SK-N-SH (cell line): ENCODE measurements around the gene ST3GAL6. TPM values are rescaled to one million over a fixed set of nuclear protein-coding genes. Genes with fewer than 3 reads are reported as not detected.

Source experiments
- CTCF ChIA-PET: fragments of 300-600, 350-600 bp; formaldehyde crosslinking; extraction: SDS; loops from one replicate; lab custom pipeline; 2021; lab: Yijun Ruan, JAX
- POLR2A ChIA-PET: fragments of 350-600 bp; sonication (Branson Sonifier 250); formaldehyde crosslinking; extraction: SDS; loops from one replicate; lab custom pipeline; 2020; ENCODE audit warnings: antibody characterized with exemption, inconsistent platforms; lab: Yijun Ruan, JAX
- DNase-seq: peaks from one replicate; pipeline ENCODE4 v3.0.0; 2012
- H2AFZ ChIP-seq: fragments of 200-600 bp; sonication (generic); 2 replicates; pipeline ENCODE4 v1.8.1; 2016; ENCODE audit warnings: antibody characterized with exemption, mild to moderate bottlenecking, low read depth
- H3F3A ChIP-seq: fragments of 200-600 bp; sonication (generic); replicated peaks from 2 replicates; pipeline ENCODE3; 2016; ENCODE audit warnings: antibody characterized with exemption, mild to moderate bottlenecking; ENCODE audit not compliant: insufficient read depth
- H3K27ac ChIP-seq, 2 experiments: fragments of 200-500 bp in 1 of 2; fragments of 200-600 bp in 1 of 2; sonication (Bioruptor generic) in 1 of 2; sonication (generic), shearing (Covaris generic) in 1 of 2; 2 replicates each; pipeline versions ENCODE4 v1.5.1 to v1.6.1; 2014 to 2016; ENCODE audit warnings: low read depth in 2 of 2, inconsistent platforms in 1 of 2, low read length in 1 of 2, mild to moderate bottlenecking in 1 of 2, mixed read lengths in 1 of 2
- H3K27me3 ChIP-seq: fragments of 200-600 bp; sonication (generic), shearing (Covaris generic); 2 replicates; pipeline ENCODE4 v1.6.1; 2016; ENCODE audit warnings: mixed run types; ENCODE audit not compliant: insufficient read depth
- H3K36me3 ChIP-seq, 2 experiments: fragments of 200-500 bp in 1 of 2; fragments of 200-600 bp in 1 of 2; sonication (Bioruptor generic) in 1 of 2; sonication (generic) in 1 of 2; replicated peaks in 1 of 2; 2 replicates each; pipeline versions ENCODE3 to v1.5.1; 2014 to 2016; ENCODE audit warnings: low read length in 1 of 2, mild to moderate bottlenecking in 1 of 2; ENCODE audit not compliant: insufficient read depth in 2 of 2, control insufficient read depth in 1 of 2
- H3K4me1 ChIP-seq, 2 experiments: fragments of 200-500 bp in 1 of 2; fragments of 200-600 bp in 1 of 2; sonication (Bioruptor generic) in 1 of 2; sonication (generic), shearing (Covaris generic) in 1 of 2; 2 replicates each; pipeline versions ENCODE4 v1.5.1 to v1.6.1; 2014 to 2016; ENCODE audit warnings: low read depth in 1 of 2, low read length in 1 of 2, mixed run types in 1 of 2; ENCODE audit not compliant: insufficient read depth in 2 of 2, control insufficient read depth in 1 of 2
- H3K4me2 ChIP-seq: fragments of 200-600 bp; sonication (generic), shearing (Covaris generic); 2 replicates; pipeline ENCODE4 v1.6.1; 2017; ENCODE audit warnings: mixed run types
- H3K4me3 ChIP-seq, 2 experiments: fragments of 200-500 bp in 1 of 2; fragments of 200-600 bp in 1 of 2; sonication (Bioruptor generic) in 1 of 2; sonication (generic), shearing (Covaris generic) in 1 of 2; 2 replicates each; pipeline versions ENCODE4 v1.5.1 to v1.8.1; 2014 to 2016; ENCODE audit warnings: low read depth in 2 of 2, inconsistent platforms in 1 of 2, low read length in 1 of 2, mild to moderate bottlenecking in 1 of 2, mixed read lengths in 1 of 2, moderate library complexity in 1 of 2
- H3K79me2 ChIP-seq: fragments of 200-600 bp; sonication (generic); 2 replicates; pipeline ENCODE4 v1.8.1; 2017; ENCODE audit warnings: mild to moderate bottlenecking; ENCODE audit not compliant: insufficient read depth
- H3K9ac ChIP-seq: fragments of 200-600 bp; sonication (generic); 2 replicates; pipeline ENCODE4 v1.6.1; 2017; ENCODE audit warnings: mixed run types
- H3K9me2 ChIP-seq: fragments of 200-600 bp; sonication (generic); 2 replicates; pipeline ENCODE4 v1.6.1; 2017; ENCODE audit warnings: mixed run types
- H3K9me3 ChIP-seq: fragments of 200-600 bp; sonication (generic); 2 replicates; pipeline ENCODE4 v1.6.1; 2017; ENCODE audit warnings: mixed run types, mild to moderate bottlenecking, moderate library complexity
- H4K20me1 ChIP-seq: fragments of 200-600 bp; sonication (generic); 2 replicates; pipeline ENCODE4 v1.6.1; 2017; ENCODE audit warnings: mild to moderate bottlenecking, mixed run types; ENCODE audit not compliant: insufficient read depth
- CHD2 ChIP-seq: fragments of 150-350 bp; IDR thresholded peaks from 2 replicates; pipeline ENCODE4 v1.6.1; 2018; ENCODE audit warnings: low read length; ENCODE audit not compliant: partially characterized antibody
- CTCF ChIP-seq: fragments of 200-600 bp; sonication (generic); IDR thresholded peaks from 2 replicates; pipeline ENCODE4 v1.6.1; 2017; ENCODE audit warnings: antibody characterized with exemption, mild to moderate bottlenecking, moderate library complexity
- ELF1 ChIP-seq: IDR thresholded peaks from 2 replicates; pipeline ENCODE4 v1.4.0; 2012
- EP300 ChIP-seq, 2 experiments: IDR thresholded peaks; 2 replicates each; pipeline versions ENCODE4 v1.4.0 to v1.6.1; 2012; ENCODE audit warnings: borderline replicate concordance in 1 of 2, low read depth in 1 of 2, low read length in 1 of 2
- EZH2phosphoT487 ChIP-seq: fragments of 200-600 bp; sonication (generic); IDR thresholded peaks from 2 replicates; pipeline ENCODE4 v1.6.1; 2017; ENCODE audit warnings: low read depth, mixed run types, mild to moderate bottlenecking, antibody characterized with exemption, moderate library complexity, borderline replicate concordance
- FOSL2 ChIP-seq: IDR thresholded peaks from 2 replicates; pipeline ENCODE4 v1.4.0; 2012; ENCODE audit warnings: low read depth, mild to moderate bottlenecking, moderate library complexity, borderline replicate concordance
- FOXJ3 ChIP-seq: sonication (generic); formaldehyde crosslinking; IDR thresholded peaks from 2 replicates; pipeline ENCODE4 v1.5.1; 2020; ENCODE audit warnings: mild to moderate bottlenecking, missing genetic modification reagents
- FOXM1 ChIP-seq: IDR thresholded peaks from 2 replicates; pipeline ENCODE4 v1.4.0; 2012; ENCODE audit warnings: low read depth, mild to moderate bottlenecking
- GATA2 ChIP-seq: sonication (generic); formaldehyde crosslinking; IDR thresholded peaks from 2 replicates; pipeline ENCODE4 v1.5.0; 2020; ENCODE audit warnings: mild to moderate bottlenecking, missing genetic modification reagents
- IRF3 ChIP-seq: fragments of 150-350 bp; IDR thresholded peaks from 2 replicates; pipeline ENCODE4 v1.6.1; 2016; ENCODE audit warnings: mild to moderate bottlenecking, low read depth, low read length
- MEF2A ChIP-seq: IDR thresholded peaks from 2 replicates; pipeline ENCODE4 v1.4.0; 2012; ENCODE audit warnings: low read depth, borderline replicate concordance
- MXI1 ChIP-seq: IDR thresholded peaks from 2 replicates; pipeline ENCODE4 v1.6.1; 2012; ENCODE audit warnings: mild to moderate bottlenecking, low read depth, low read length, improper control_type of control experiment
- NFIC ChIP-seq: IDR thresholded peaks from 2 replicates; pipeline ENCODE4 v1.4.0; 2012; ENCODE audit warnings: borderline replicate concordance
- NRF1 ChIP-seq: IDR thresholded peaks from 2 replicates; pipeline ENCODE4 v1.6.1; 2012; ENCODE audit warnings: low read depth, mild to moderate bottlenecking, low read length
- PBX3 ChIP-seq: IDR thresholded peaks from 2 replicates; pipeline ENCODE4; 2012
- POLR2AphosphoS5 ChIP-seq: IDR thresholded peaks from 2 replicates; pipeline ENCODE4 v1.6.1; 2012; ENCODE audit warnings: low read depth, low read length
- RAD21 ChIP-seq: IDR thresholded peaks from 2 replicates; pipeline ENCODE4 v1.6.1; 2012; ENCODE audit warnings: mild to moderate bottlenecking, low read length
- RFX5 ChIP-seq: IDR thresholded peaks from 2 replicates; pipeline ENCODE4 v1.6.1; 2012; ENCODE audit warnings: mild to moderate bottlenecking, improper control_type of control experiment, low read length
- RXRA ChIP-seq: IDR thresholded peaks from 2 replicates; pipeline ENCODE4 v1.4.0; 2012; ENCODE audit warnings: low read depth, mild to moderate bottlenecking, borderline replicate concordance
- TAF1 ChIP-seq: IDR thresholded peaks from 2 replicates; pipeline ENCODE4 v1.6.1; 2012; ENCODE audit warnings: low read depth, mild to moderate bottlenecking, low read length, moderate library complexity, borderline replicate concordance
- TCF12 ChIP-seq: IDR thresholded peaks from 2 replicates; pipeline ENCODE4 v1.4.0; 2012
- TEAD4 ChIP-seq: IDR thresholded peaks from 2 replicates; pipeline ENCODE4 v1.4.0; 2012; ENCODE audit warnings: mild to moderate bottlenecking, borderline replicate concordance; ENCODE audit not compliant: insufficient read depth
- USF1 ChIP-seq: IDR thresholded peaks from 2 replicates; pipeline ENCODE4 v1.4.0; 2012; ENCODE audit warnings: low read depth, borderline replicate concordance
- USF2 ChIP-seq: fragments of 150-350 bp; IDR thresholded peaks from 2 replicates; pipeline ENCODE4 v1.6.1; 2017; ENCODE audit warnings: antibody characterized with exemption, low read length, low read depth, borderline replicate concordance
- YY1 ChIP-seq: IDR thresholded peaks from 2 replicates; pipeline ENCODE4 v1.4.0; 2012; ENCODE audit warnings: low read depth, mild to moderate bottlenecking
- ZBTB33 ChIP-seq: IDR thresholded peaks from 2 replicates; pipeline ENCODE4 v1.4.0; 2012; ENCODE audit warnings: low read depth, borderline replicate concordance
- WGBS: methylation state at CpG from one replicate; pipeline ENCODE4 v1.1.6; 2017; ENCODE audit warnings: low lambda C conversion rate; 5-methylcytosine and 5-hydroxymethylcytosine counted together
- polyA plus RNA-seq, 3 experiments: library from polyadenylated mRNA; depleted of rRNA; stranded (reverse); fragments of >200 nt; gene quantifications; 2 replicates each; pipeline ENCODE4 v1.2.3, GENCODE V29; 2012

The ST3GAL6 gene
- polyA plus RNA-seq, 1 of the 3 experiments (the other 2 are of a cell fraction): 16.3 TPM

GRCh38 chr3:98734735-98735134 is 28.4 kb upstream of the ST3GAL6 start:
- Histone ChIP-seq H3K4me3 (peak overlapping the region; percentile 84 to 86; a peak in 3 of 4 replicates), H3K9me3 (no peaks in the 10 kb centered on the region), H4K20me1 (no peaks in the 10 kb centered on the region), H3K27me3 (no peaks in the 10 kb centered on the region), H2AFZ (0 out of 2 replicates have a peak overlapping the region, but pooled peaks have one; percentile 96), H3K27ac (peak overlapping the region; percentile 60 to 98), H3F3A (peaks cover 4% of the 10 kb centered on the region), H3K4me2 (peak overlapping the region; percentile 98), H3K79me2 (peaks cover 70% of the 10 kb centered on the region), H3K4me1 (peaks cover 5 to 27% of the 10 kb centered on the region in 2 experiments; a peak in 3 of 4 replicates), H3K9me2 (no peaks in the 10 kb centered on the region), H3K9ac (peak overlapping the region; percentile 84; the same call in 1 of the 2 replicates), H3K36me3 (peaks cover 0 to 3% of the 10 kb centered on the region in 2 experiments)
- DNase-seq: peak; percentile 72
- CTCF ChIA-PET: interaction anchor here (0.6 to 3.0 kb wide), 6 partner anchors 10 to 141 kb away, joined by 3 to 17 read pairs (median 4); partner anchors contain the start of gene CPOX
- WGBS: 22% methylated on average over 4 of the region's 4 CpGs
- POLR2A ChIA-PET: interaction anchor here (1.4 to 6.0 kb wide), 4 partner anchors 27 to 141 kb away, joined by 4 to 50 read pairs (median 10); partner anchors contain the start of genes CPOX and ST3GAL6
- TF ChIP-seq POLR2AphosphoS5 (peak; percentile 65; the same call in 1 of the 2 replicates), EP300 (IDR thresholded peaks at IDR 0.05; ENCODE audit: borderline replicate concordance in 1 of 2, low read depth in 1 of 2, low read length in 1 of 2) (peak in 1 of 2 experiments; percentile 95; a peak in 3 of 4 replicates), CTCF (no peak), TEAD4 (0 out of 2 replicates have a peak, but pooled peaks have one; percentile 12), CHD2 (peak; percentile 79), YY1 (0 out of 2 replicates have a peak, but pooled peaks have one; percentile 29), USF1 (no peak), PBX3 (peak; percentile 77), USF2 (no peak), FOXM1 (no peak), RXRA (no peak), ZBTB33 (no peak), NRF1 (no peak), ELF1 (no peak), TAF1 (no peak), GATA2 (CRISPR knock-in tag) (peak; percentile 98), EZH2phosphoT487 (no peak), MEF2A (no peak), TCF12 (peak; percentile 93), FOXJ3 (CRISPR knock-in tag) (peak; percentile 78; the same call in 1 of the 2 replicates), IRF3 (no peak), RFX5 (no peak), NFIC (peak; percentile 14; the same call in 1 of the 2 replicates), FOSL2 (no peak; the same call in 1 of the 2 replicates), MXI1 (peak; percentile 91), RAD21 (peak; percentile 22; the same call in 1 of the 2 replicates)
